NCI-H187 treated with DMSO at 0.1 percent for 48 hours (cell line): ENCODE results near the gene DDX41.

Source experiments
- DNase-seq: peaks from one replicate; lab custom pipeline; 2025; lab: John Stamatoyannopoulos, UW

DDX41 gene

DNA sequence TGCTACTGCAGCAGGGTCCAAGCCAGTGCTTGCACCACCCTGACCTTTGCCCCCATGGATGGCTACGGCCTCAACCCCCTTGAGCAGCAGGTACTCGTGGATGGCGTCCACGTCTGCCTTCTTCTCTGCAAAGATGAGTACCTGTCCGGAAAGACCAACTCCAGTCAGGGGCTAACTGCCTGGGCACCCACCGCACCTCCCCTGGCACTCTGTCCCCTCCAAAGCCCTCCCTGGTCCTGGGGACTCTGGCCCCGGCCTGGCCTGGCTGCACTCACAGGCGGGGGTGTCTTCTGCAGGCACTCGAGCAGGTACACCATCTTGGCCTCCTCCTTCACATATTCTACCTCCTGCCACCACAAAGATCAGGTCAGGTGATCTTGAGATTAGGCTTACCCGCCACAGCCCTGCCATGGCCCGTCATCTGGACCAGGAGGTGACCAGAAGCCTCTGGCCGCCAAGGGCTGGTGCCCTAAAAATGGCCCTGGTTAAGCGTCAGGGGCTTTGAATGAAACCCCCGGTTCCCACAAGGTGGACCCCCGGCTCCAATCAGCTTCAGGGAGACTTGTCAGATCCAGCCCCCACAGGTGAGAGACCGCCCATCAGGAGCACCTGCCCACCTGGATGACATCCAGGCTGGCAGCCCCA, 3.9 kb downstream of the DDX41 start:
- no peak for DNase-seq

DNA sequence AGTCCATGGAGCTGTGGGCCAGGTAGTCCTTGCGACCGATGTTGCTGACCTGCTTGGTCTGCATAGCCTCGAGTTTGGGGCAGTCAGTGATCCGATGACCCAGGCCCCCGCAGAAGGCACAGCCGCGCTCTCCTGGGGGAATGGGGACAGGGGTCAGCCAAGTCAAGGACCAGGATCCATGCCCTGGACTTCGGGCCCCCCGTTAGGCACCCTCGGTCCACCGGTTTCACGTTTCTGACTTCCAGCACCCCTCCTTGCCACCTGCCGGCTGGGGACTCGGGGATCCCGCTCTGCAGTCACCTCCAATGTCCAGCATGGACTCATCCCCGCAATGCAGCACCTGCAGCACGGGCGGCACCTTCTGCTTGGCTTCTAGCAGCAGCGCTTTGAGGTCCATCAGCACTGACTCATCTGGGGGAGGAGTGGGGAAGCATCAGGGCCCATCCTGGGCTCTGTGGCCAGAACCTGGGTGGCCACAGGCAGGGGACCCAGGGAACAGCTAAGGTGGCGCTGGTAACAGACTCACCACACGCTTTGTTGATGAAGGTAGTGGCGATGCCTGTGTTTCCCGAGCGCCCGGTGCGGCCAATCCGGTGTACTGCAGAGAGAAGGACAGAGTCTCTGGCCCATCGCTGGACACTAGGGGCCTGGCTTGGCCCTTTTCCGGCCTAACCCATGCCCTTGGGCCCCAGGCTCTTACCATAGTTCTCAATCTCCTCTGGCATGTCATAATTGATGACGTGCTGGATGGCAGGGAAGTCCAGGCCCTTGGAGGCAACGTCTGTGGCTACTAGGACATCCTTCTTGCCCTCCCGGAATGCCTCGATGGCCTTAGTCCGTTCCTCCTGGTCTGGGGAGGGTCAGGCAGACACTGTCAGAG, 4.7 kb downstream of the DDX41 start:
- DNase-seq, result no peak

DNA sequence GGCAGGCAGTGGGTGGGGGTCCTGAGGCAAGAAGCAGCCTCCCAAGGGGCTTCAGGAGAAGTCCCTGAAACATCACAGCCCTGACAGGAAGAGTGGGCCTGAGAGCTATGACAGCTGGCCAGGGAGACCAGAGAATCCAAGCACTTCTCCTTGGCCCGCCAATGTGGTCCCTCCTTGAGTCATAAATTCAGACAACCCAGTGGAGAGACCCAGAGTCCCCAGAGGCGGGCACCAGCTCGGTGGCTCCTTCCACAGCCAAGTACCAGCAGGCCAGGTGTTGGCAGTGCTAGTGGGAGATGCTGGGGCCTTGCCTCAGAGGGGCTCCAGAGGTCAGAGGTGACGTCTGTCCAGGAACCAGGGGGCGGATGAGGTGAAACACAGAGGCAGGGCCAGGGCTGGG, 5.6 kb downstream of the DDX41 start:
- no peak for DNase-seq

DNA sequence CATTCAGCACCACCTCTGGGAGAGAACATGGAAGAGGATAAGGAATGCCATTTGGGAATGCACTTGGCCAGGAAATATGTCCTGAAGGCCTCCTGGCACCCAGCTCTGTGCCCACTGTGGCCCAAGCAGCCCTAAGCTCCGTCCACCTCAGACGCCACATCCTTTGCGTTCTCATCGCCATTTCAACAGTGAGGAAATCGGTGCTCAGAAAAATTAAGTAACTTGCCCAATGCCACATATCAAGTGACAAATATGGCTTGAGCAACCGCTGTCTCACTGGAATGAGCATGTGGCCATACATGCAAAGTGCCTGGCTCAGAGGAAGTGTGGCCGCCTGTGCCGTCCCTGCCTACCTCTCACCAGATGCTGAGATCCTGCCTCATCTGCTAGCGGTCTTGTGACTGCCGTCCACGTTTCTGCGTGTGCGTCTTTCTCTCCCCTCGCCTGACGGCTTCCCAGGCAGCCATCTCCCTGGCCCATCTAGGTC, 6.2 kb downstream of the DDX41 start:
- no peak for DNase-seq

DNA sequence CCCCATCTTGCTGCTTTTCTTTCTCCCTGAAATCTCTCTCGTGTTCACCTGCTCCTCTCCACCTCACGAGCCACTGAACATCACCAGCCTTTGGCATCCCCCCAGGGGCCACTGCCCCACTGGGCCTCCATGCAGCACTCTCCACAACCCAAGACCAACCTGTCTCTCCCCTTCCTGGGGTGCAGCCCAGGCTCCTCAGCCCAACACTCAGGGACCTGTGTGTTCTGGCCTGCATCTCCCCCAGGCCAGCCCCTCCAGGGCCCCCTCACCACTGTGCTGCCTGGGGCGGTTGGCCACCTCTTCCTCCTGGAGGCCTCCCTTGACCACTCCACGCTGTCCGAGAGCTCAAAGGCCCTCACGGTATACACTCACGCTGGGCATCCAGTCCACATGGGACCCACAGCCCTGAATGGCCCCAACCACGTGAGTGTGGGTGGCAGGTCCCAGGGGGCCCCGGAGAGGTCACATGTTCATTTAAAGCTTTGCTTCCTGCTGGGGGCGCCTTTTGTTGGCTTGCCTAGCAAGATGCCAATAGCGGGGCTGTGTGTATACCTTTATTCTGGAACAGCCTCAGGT, 6.7 kb downstream of the DDX41 start:
- DNase-seq, result no peak

DNA sequence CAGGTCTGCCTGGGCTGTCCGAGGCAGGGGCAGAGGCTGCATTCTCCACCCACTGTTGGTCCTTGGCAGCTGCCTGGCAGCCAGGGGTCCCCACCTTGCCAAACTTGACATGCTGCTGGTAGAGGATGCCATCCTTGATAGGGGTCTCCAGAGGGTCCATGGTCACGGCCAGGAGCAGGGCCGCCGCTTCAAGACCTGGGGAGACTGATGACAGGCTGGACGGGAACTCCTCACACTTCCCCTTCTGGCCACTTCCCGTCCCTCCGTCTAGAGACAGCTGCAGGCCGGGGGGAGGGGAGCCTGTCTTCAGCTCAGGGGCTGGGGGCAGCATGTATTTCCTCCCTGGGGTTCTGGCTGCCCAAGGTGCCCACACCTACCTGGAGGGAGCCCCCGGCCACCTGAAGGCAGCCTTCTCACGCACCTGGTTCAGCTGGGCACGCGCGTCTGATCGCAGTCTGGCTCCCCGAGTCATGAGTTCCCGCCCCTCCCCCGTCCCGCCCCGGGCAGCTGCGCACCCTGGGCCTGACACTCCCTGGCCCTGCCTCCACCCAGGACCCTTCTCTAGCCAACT, 7.3 kb downstream of the DDX41 start, which contains the start of gene DOK3:
TSS of gene DOK3 (minus strand) at position 446 of the 571 bp plus-strand sequence. CDS start at position 160, 286 bp downstream.
- DNase-seq, result no peak

DNA sequence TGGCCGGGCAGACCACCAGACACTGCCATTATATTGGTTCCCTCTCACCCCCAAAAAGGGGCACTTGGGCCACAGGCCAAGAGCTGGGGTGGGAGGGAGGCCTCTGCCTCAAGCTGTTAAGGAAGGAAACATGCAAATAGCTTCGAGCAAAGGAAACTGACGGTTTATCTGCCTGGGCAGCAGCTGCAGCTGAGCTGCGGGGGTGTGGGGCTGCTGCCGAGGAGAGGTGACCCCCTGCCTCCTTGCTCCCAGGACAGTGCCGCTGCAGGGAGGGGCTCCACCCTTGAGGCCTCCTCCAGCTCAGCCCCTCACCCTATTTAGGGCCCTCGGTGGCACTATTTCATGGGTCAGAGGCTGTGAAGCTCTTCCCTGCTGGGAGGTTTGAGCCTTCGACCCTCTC, 7.9 kb downstream of the DDX41 start:
- DNase-seq, result no peak

DNA sequence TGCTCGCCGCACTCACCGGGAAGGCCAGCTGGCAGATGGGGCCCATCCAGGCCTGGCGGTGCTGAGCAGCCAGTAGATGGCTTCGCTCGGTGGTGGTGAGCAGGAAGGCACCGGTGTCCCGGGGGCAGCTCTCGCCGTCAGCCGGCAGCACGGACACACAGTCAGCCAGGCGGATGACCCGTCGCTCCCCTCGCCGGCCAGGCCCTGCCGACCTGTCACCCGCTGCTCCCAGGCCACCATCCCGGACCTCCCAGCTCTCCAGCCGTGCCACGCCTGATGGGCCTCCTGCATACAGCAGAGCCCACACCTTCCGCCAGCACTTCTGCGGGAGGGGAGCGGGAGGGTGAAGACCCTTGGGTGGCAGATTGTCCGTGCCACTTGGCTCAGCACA, 8.5 kb downstream of the DDX41 start:
- DNase-seq, result no peak

DNA sequence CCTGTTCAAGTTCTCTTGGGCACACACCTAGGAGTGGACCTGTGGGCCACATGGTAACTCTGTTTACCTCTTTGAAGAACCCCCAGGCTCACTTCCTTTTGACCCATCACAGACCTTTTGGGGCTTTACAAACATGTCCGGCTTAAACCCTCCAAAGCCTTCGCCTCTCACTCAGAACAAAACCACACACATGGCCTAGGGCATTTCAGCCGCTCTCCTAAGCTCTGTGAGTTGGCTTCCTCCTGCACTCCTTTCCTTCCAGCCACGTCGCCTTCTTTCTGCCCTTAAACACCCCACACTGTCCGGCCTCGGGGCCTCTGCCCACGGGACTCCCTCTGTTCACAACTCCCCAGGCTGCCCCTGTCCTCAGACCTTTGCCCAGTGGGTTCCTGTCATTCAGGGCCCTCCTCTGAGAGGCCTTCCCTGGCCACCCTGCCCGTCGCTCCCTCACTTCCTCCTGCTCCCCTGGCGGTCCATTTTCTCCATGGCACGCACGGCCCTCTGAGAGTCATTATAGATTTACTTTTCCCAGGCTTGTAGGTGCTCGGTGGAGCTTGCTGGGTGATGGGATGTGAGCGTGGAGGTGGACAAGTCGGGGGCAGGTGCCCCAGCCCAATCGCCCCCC, 9.1 kb downstream of the DDX41 start:
- no peak for DNase-seq

DNA sequence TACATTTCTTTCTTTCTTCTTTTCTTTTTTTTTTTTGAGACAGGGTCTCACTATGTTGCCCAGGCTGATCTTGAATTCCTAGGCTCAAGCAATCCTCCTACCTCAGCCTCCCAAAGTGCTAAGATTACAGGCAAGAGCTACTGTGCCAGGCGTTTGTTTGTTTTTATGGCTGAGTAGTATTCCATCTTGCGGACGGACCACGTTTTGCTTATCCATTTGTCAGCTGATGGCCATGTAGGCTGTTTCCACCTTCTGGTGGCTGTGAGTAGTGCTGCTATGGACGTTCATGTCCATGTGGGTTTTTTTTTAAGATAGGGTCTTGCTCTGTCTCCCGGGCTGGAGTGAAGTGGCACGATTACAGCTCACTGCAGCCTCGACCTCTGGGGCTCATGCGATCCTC, 9.6 kb downstream of the DDX41 start:
- DNase-seq, result no peak

DNA sequence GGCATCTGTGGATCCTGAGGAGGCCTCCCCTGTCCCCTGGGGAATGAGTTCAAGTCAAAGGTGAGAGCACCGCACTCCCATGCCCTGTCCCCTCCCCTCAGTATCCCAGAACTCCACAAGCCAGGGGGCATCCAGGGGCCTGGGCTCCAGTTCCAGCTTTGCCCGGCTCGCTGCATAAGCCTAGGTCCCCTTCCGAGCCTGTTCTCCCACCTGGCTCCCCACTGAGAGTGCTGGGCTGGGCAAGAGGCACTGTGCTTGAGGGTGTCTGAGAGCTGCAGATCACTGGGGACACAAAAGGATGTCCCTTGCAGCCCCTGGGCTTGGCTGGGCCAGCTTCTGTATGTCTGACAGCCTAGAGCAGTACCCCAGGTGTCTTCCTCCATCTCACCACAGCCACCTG, 11.7 kb downstream of the DDX41 start:
- DNase-seq, result no peak

DNA sequence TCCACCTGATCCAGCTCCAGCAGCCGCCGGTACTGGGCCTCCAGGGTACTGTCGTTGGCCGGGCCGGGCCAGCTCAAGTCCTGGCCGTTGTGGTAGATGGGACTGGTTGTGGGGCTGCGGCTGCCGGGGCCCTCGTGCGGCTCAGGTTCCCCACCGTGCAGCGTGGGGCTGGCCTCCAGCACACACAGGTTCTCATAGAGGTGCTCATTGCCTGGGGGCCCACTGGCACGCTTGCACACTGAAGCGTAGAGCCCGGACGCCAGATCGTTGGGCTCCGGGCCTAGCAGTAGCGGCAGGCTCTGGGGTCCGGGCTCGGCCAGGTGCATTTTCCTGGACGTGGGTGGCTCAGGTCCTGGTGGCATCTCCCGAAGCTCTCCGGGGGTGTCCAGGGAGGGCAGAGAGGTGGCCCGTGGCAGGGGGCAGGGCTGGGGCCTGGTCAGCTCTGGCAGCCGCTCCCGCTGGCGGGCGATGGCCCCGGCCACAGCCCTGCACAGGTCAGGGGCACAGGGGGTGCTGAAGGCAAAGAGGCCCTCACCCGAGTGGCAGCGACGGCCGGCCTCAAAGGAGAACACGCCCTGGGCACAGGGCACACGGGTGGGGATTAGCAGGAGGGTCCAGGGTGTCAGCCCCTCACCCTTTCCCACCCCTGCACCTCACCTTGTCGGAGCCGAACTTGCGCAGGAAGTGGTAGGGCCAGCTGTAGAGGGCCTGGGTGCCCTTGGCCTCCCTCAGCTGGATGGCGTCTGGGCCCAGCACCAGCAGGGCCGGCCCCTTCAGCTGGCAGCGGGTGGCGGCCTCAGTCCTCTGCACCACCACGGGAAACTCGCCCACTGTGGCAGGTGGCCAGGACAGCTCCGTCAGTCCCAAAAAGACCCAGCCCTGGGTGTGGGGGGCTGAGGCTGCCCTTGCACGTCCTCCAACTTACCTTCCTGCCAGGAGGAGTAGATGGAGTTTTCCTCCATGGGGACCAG, 12.4 kb downstream of the DDX41 start:
- no peak for DNase-seq

DNA sequence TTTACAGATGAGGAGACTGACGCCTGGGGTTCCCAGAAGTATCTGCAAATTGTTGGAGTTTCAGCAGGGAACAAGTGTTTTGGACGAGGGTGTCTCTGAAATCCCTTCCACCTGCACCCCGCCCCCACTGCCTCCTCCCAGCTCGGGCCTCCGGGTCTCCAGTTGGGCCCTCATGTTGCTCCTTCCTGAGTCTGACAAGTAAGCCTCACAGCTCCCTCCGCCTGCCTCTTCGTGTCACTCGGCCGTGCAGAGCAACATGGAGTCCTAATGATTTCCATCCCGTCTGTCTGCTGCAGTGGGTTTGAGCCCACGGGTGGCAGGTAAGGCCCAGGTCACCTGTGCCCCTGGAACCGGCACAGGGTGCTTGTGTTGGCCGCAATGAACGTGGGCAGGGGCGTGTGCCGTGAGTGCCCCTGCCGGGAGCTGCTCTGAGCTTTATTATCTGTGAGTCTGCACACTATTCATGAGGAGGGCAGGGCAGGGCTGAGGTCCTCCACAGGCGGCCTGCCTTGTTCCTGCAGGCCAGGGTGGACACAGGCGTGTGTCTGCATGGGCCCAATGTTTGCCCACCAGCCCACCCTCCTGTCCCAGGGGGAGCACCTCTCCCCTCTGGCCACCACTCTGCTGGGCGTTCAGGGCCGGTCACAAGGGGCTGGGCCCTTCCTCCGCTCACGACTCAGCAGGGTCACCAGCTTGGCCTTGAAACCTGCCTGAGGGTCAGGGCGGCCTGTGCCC, 13.2 kb downstream of the DDX41 start:
- DNase-seq, result no peak

DNA sequence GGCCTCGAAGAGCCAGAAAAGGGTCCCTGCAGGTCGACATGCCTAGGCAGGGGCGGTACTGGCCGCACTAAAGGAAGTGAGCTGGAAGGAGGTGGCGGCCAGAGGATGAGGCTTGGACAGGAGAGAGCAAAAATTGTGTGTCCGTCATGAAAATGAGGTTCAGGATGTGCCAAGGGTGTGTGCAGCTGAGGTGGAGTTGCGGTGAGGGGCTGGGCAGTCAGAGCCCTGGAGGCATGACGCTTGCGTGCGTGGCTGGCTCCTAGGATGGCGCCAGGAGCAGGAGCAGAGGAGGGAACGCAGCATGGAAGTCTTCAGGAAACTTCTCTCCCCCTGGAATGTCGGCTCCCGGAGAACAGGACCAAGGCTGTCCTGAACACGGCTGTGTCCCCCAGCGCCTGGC, 13.9 kb downstream of the DDX41 start:
- DNase-seq, result no peak

DNA sequence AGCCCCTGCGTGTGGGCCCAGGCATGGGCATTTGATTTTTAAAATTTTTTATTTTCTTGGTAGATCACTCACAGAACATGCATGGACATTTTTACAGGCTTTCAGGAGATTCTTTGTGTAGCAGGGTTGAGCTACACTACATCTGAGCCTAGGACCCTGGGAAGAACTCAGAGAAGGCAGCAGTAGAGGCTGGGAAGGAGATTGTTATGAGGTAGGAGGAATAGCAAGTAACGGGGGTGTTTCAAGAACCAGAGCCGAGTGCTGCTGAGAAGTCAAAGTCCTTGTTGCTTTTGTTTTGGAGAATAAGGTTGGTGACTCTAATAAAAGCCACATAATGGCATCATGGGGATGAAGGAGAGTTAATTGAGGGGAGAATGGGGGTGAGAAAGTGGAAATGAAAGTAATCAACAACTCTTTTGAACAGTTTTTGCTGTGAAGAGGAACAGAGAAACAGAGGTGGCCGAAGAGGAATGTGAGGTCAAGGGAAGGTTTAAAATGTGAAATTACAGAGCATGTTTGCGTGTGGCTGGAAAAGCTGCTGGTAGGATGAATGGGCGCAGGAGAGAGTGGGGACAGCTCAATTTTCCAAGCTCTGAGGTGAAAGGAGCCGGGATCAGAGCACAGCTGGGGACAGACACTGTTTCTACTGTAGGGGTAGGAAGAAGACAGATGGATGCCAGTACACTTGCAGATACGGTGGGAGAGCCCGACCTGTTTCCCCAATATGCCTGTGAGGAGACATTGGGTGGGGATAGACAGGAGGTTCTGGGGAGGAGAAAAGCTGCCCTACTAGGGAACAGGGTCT, 14.7 kb downstream of the DDX41 start:
- no peak for DNase-seq

DNA sequence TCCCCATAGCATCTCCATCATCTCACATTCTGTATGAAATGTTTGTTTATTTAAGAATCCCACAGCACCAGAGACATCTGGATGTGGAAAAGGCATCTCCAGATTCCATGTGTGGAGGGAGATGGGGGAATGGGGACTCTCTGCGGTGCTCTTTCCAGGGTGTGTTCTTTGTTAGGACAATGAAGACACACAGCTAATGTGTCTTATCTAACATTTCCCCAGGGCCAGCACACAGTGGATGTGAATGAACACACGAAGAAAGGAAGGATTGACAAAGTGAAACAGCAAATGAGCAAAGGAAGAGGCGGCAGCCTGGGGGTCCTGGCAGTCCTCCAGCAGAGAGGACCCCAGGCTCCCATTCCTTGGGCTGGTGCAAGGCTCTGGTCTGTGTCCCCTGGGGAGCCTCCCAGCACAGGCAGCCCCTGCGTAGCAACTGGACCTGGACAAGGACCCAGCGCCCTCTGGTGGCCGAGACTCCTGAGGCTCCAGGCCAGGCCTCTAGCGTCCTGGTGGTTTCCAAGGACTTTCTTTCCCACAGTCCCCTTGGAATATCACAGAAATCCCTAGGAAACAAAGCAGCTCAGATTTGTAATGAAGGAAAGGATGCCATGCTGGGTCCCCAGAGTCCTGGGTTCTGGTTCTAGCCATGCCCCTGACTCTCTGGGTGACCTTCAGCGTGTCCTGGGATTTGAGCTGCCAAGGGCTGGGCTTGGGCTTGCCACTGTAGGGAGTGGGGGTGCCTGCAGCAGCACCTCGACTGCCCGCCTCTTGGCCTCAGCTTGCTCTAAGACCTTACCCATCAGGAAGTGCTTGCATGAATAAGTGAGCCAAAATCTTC, 15.9 kb downstream of the DDX41 start:
- DNase-seq, result no peak

DNA sequence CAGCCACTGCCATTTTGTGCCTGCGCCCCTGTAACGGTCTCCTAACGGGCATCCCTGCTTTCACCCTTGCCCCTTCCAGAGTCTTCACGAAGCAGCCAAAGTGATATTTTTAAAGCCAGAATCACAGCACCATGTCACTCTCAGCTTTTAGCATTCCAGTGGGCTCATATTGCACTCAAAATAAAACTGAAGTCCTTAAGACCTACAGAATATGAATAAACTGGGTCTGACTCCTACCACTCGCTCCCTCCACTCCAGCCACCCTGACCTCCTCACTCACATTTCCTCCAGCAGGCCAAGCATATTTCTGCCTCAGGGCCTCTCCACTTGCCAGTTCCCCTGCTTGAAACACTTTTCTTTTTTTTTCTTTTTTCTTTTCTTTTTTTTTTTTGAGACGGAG, 16.9 kb downstream of the DDX41 start:
- DNase-seq, result no peak

DNA sequence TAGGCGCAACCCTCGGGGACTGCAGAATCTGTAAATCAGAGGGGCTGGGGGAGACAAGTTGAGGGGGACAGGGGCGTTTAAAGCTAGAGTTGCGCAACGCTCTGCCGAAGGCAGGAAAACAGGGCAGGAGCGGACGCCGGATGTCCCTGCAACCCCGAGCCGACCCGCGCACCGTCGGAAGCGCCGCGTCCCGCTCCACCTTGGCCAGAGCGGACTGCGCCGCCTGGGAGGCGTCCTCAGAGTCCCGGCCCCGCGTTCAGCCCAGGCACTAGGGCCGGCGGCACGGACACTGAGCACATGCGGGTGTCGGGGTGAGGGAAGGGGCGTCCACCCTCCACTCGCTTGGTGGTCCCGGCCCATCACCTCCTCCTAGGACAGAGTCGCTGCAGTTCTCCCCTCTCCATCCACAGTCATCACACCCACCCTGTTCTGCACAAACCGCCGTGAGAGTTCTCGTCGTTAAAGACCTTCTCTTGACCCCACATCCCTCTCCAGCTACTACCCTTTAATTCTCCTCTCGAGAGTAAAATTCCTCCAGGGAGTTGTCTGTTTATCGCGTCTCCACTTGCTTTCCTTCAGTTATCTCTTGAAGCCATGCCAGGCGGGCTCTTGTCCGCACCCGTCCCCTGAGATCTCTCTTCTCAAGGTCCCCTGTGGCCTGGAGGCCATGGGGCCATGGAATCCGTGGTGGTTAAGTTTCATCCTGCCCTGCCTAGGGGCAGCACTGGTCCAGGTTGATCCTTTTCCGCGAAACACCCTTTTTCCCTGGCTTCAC, 18.6 kb downstream of the DDX41 start:
- no peak for DNase-seq
